Hepatocyte (in vitro differentiated cells): ENCODE data around the gene IL1RAPL2.
A peak's percentile ranks its signal among the peaks of the same experiment; 100 is the strongest.

Source experiments
- CTCF ChIP-seq: fragments of 200-600 bp; sonication (generic); IDR thresholded peaks from 2 replicates; pipeline ENCODE4 v1.5.1; 2016; ENCODE audit warnings: antibody characterized with exemption, mild to moderate bottlenecking; ENCODE audit not compliant: poor library complexity
- EZH2phosphoT487 ChIP-seq: fragments of 200-600 bp; sonication (generic); IDR thresholded peaks from one replicate; pipeline ENCODE4 v1.6.1; 2018; ENCODE audit warnings: antibody characterized with exemption, mild to moderate bottlenecking, low read depth, moderate library complexity; ENCODE audit not compliant: unreplicated experiment, severe bottlenecking

- TF ChIP-seq CTCF (peak; percentile 80), EZH2phosphoT487 (no peak)
Measured at GRCh38 chrX:104922206-104922621, 356.2 kb downstream of the IL1RAPL2 start.
